Adrenal gland (tissue), 5 donors: ENCODE data around the gene SLAMF8.

Experiments used
- POLR2A ChIP-seq, 2 donors: fragments of 450-650 bp; IDR thresholded peaks; one replicate each; pipeline ENCODE4 v1.6.1; 2017; ENCODE audit warnings: antibody characterized with exemption in 2 of 2, mild to moderate bottlenecking in 2 of 2, moderate library complexity in 1 of 2
- TF ChIP-seq, protein P1 (sequence below), 6 experiments: fragments of 450-650 bp in 4 of 6; fragments of 200-600 bp in 2 of 6; sonication (generic) in 1 of 6; IDR thresholded peaks; 1 replicate in 5 of 6; 2 replicates in 1 of 6; pipeline versions ENCODE4 v1.5.1 to v1.8.0; 2016 to 2021; ENCODE audit warnings: antibody characterized with exemption in 6 of 6, mild to moderate bottlenecking in 2 of 6, moderate library complexity in 1 of 6
- donor health status: DM: no; HTN: no; CAD: no.

DNA sequence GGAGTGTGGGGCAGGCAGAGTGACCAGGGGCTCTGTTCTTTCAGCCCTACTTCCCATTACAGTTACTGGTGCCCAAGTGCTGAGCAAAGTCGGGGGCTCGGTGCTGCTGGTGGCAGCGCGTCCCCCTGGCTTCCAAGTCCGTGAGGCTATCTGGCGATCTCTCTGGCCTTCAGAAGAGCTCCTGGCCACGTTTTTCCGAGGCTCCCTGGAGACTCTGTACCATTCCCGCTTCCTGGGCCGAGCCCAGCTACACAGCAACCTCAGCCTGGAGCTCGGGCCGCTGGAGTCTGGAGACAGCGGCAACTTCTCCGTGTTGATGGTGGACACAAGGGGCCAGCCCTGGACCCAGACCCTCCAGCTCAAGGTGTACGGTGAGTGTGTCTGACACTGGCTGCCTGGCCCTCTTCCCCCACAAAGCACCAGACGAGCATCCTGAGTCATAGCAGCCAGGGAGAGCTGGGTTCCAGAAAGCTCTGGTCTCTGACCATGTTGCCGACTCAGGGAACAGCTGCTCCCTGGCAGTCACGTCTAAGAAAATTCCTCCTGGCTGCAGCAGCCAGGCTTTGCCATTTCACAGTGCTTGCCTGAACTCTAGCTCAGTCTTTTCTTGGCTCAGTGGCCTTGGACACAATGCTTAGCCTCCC lies 3.3 kb downstream of the SLAMF8 start:
- TF ChIP-seq, protein P1, sequence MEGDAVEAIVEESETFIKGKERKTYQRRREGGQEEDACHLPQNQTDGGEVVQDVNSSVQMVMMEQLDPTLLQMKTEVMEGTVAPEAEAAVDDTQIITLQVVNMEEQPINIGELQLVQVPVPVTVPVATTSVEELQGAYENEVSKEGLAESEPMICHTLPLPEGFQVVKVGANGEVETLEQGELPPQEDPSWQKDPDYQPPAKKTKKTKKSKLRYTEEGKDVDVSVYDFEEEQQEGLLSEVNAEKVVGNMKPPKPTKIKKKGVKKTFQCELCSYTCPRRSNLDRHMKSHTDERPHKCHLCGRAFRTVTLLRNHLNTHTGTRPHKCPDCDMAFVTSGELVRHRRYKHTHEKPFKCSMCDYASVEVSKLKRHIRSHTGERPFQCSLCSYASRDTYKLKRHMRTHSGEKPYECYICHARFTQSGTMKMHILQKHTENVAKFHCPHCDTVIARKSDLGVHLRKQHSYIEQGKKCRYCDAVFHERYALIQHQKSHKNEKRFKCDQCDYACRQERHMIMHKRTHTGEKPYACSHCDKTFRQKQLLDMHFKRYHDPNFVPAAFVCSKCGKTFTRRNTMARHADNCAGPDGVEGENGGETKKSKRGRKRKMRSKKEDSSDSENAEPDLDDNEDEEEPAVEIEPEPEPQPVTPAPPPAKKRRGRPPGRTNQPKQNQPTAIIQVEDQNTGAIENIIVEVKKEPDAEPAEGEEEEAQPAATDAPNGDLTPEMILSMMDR (IDR thresholded peaks at IDR 0.05): no peak
- no peak for TF ChIP-seq POLR2A (IDR thresholded peaks at IDR 0.05)
